ENCODE data around the gene ENTPD2. TPM values are rescaled to one million over a fixed set of nuclear protein-coding genes. Genes with fewer than 3 reads are reported as not detected.

Gene ENTPD2
- total and polyA plus RNA-seq, 2 donors (not counting 3 experiments of a cell fraction or from before 2014, with no cell fraction given): not detected

GRCh38 chr9:137086531-137087408 is 32.9 kb upstream of the ENTPD2 start, which contains the start of gene MAN1B1:
Gene MAN1B1 (plus strand): TSS chr9:137086985. CDS start chr9:137087000, 15 bp downstream.
- ChIA-PET CTCF (interaction anchor here (0.7 to 1.8 kb wide), 10 partner anchors 9 to 150 kb away, joined by 3 to 12 read pairs (median 7); partner anchors contain the start of genes RNF224, SAPCD2 and UAP1L1), POLR2A (interaction anchor here (0.6 to 1.7 kb wide), 7 partner anchors 10 to 155 kb away, joined by 3 to 10 read pairs (median 3); partner anchors contain the start of genes NPDC1, SAPCD2 and TUBB4B)
- Histone ChIP-seq H3K27ac (ENCODE audit: insufficient read depth, low read depth, low read length) (peak within 1 kb of the TSS; percentile 48), H3K4me3 (replicated peaks in 1 of 3; ENCODE audit: insufficient read depth in 1 of 3, low read depth in 1 of 3, low read length in 3 of 3) (peak within 1 kb of the TSS; percentile 42 to 62 (median 47)), H4K20me1 (replicated peaks; ENCODE audit: control insufficient read depth, extremely low read depth, insufficient read depth, low read length) (no peaks in the 10 kb centered on the region), H3K36me3 (ENCODE audit: control insufficient read depth in 2 of 2, extremely low read depth in 1 of 2, insufficient read depth in 2 of 2, low read length in 2 of 2) (peaks cover 0 to 18% of the 10 kb centered on the region in 2 experiments), H3K9me3 (replicated peaks; ENCODE audit: control insufficient read depth, insufficient read depth, low read length) (no peaks in the 10 kb centered on the region), H3K27me3 (ENCODE audit: control insufficient read depth in 2 of 2, insufficient read depth in 2 of 2, low read length in 2 of 2) (no peaks in the 10 kb centered on the region), H3K4me2 (ENCODE audit: insufficient read depth, low read length) (peak within 1 kb of the TSS; percentile 90), H3K4me1 (ENCODE audit: control insufficient read depth, extremely low read depth, insufficient read depth, low read length) (peaks cover 28% of the 10 kb centered on the region), H2AFZ (ENCODE audit: low read depth, low read length) (peak within 1 kb of the TSS; percentile 52), H3K79me2 (ENCODE audit: control insufficient read depth, insufficient read depth, low read length) (no peaks in the 10 kb centered on the region), H3K9me1 (replicated peaks; ENCODE audit: control insufficient read depth, extremely low read depth, insufficient read depth, low read length) (no peaks in the 10 kb centered on the region), H3K9ac (replicated peaks; ENCODE audit: extremely low read depth, insufficient read depth, low read length) (peak within 1 kb of the TSS; percentile 59)
- TF ChIP-seq FOS (IDR thresholded peaks at IDR 0.05; ENCODE audit: borderline replicate concordance, insufficient read depth, low read length): no peak
- peak; percentile 65 for TF ChIP-seq POLR2AphosphoS5 (IDR thresholded peaks at IDR 0.05; ENCODE audit: insufficient read depth, low read depth, low read length)
- peak; percentile 89 for TF ChIP-seq POLR2A (IDR thresholded peaks at IDR 0.05; ENCODE audit: low read depth, low read length)
- no peak for TF ChIP-seq JUN (IDR thresholded peaks at IDR 0.05; ENCODE audit: borderline replicate concordance, insufficient read depth, insufficient read length, low read depth)
- no peak for TF ChIP-seq EZH2 (IDR thresholded peaks at IDR 0.05; ENCODE audit: borderline replicate concordance, low read depth, low read length, severe bottlenecking)
- peak; percentile 94 for TF ChIP-seq MYC (IDR thresholded peaks at IDR 0.05; ENCODE audit: low read depth, low read length)
- peak; percentile 90 for TF ChIP-seq MAX (IDR thresholded peaks at IDR 0.05; ENCODE audit: insufficient read depth, insufficient read length)
- FAIRE-seq (peak; percentile 99), DNase-seq (ENCODE audit: low read depth, low spot score) (peak; percentile 100)
- no TSS peak for BruUV-seq (replicated peaks)
- intact Hi-C loops (cut with micrococcal nuclease): loop anchor here (1.0 to 2.0 kb wide), 3 partner anchors 28 to 58 kb away; partner anchors contain the start of genes ABCA2, DPP7 and NPDC1
- dilution Hi-C loops (cut with MboI; ENCODE audit: extremely low pct_ligation_motif_present, low sequenced_read_pairs): no loop called here
